SK-N-SH treated with all-trans-retinoic acid at 6 μM for 48 hours (cell line): ENCODE measurements around the gene RPL12.
A peak's percentile ranks its signal among the peaks of the same experiment; 100 is the strongest.

Experiments used
- ATAC-seq: fragments of 200-7000 bp; cut with Tn5 transposase; 3 replicates; pipeline ENCODE4 v1.9.1; 2020; ENCODE audit warnings: mild to moderate bottlenecking, moderate library complexity
- ARNTL ChIP-seq: fragments of 450-650 bp; formaldehyde crosslinking; IDR thresholded peaks from 2 replicates; pipeline ENCODE4 v1.5.0; 2020; ENCODE audit warnings: low read depth, mild to moderate bottlenecking, moderate library complexity, borderline replicate concordance
- BACH2 ChIP-seq: fragments of 250-450 bp; sonication (Bioruptor Pico); IDR thresholded peaks from 2 replicates; pipeline ENCODE4 v1.9.0; 2021; ENCODE audit warnings: mild to moderate bottlenecking, borderline replicate concordance
- CREB5 ChIP-seq: fragments of 250-450 bp; sonication (Bioruptor Pico); IDR thresholded peaks from 2 replicates; pipeline ENCODE4 v1.5.1; 2020; ENCODE audit warnings: low read depth, mild to moderate bottlenecking, moderate library complexity
- CSDC2 ChIP-seq: fragments of 250-450 bp; sonication (Bioruptor Pico); IDR thresholded peaks from 2 replicates; pipeline ENCODE4 v1.5.0; 2020; ENCODE audit warnings: mild to moderate bottlenecking, moderate library complexity
- CSRNP3 ChIP-seq: fragments of 250-450 bp; sonication (Bioruptor Pico); IDR thresholded peaks from 2 replicates; pipeline ENCODE4 v1.5.1; 2021; ENCODE audit warnings: mild to moderate bottlenecking, moderate library complexity
- ESRRG ChIP-seq: fragments of 250-450 bp; sonication (Bioruptor Pico); IDR thresholded peaks from 2 replicates; pipeline ENCODE4 v1.6.1; 2021; ENCODE audit warnings: mild to moderate bottlenecking
- GLIS3 ChIP-seq: fragments of 250-450 bp; sonication (Bioruptor Pico); IDR thresholded peaks from 2 replicates; pipeline ENCODE4 v1.5.0; 2020; ENCODE audit warnings: mild to moderate bottlenecking, moderate library complexity
- ISL1 ChIP-seq: fragments of 250-450 bp; sonication (Bioruptor Pico); IDR thresholded peaks from 2 replicates; pipeline ENCODE4 v2.1.2; 2022; ENCODE audit warnings: mild to moderate bottlenecking, moderate library complexity
- PATZ1 ChIP-seq: fragments of 250-450 bp; sonication (Bioruptor Pico); IDR thresholded peaks from 2 replicates; pipeline ENCODE4 v1.8.0; 2020; ENCODE audit warnings: mild to moderate bottlenecking, moderate library complexity, borderline replicate concordance
- POU6F1 ChIP-seq: fragments of 250-450 bp; sonication (Bioruptor Pico); IDR thresholded peaks from 2 replicates; pipeline ENCODE4 v1.8.0; 2021; ENCODE audit warnings: low read depth, mild to moderate bottlenecking, moderate library complexity, borderline replicate concordance
- PPARA ChIP-seq: fragments of 250-450 bp; sonication (Bioruptor Pico); IDR thresholded peaks from 2 replicates; pipeline ENCODE4 v1.5.0; 2020; ENCODE audit warnings: mild to moderate bottlenecking, borderline replicate concordance
- SNAI2 ChIP-seq: fragments of 250-450 bp; sonication (Bioruptor Pico); IDR thresholded peaks from 2 replicates; pipeline ENCODE4 v1.5.0; 2020; ENCODE audit warnings: mild to moderate bottlenecking, moderate library complexity
- TCF4 ChIP-seq: fragments of 250-450 bp; sonication (Bioruptor Pico); IDR thresholded peaks from 2 replicates; pipeline ENCODE4 v1.8.0; 2021; ENCODE audit warnings: mild to moderate bottlenecking, moderate library complexity, borderline replicate concordance
- TOX ChIP-seq: fragments of 250-450 bp; sonication (Bioruptor Pico); IDR thresholded peaks from 2 replicates; pipeline ENCODE4 v1.8.0; 2021; ENCODE audit warnings: mild to moderate bottlenecking, moderate library complexity, borderline replicate concordance
- TSHZ2 ChIP-seq: fragments of 250-450 bp; sonication (Bioruptor Pico); IDR thresholded peaks from 2 replicates; pipeline ENCODE4 v1.5.0; 2020; ENCODE audit warnings: mild to moderate bottlenecking, moderate library complexity
- ZC3H10 ChIP-seq: fragments of 250-450 bp; sonication (Bioruptor Pico); IDR thresholded peaks from 2 replicates; pipeline ENCODE4 v1.5.1; 2021; ENCODE audit warnings: mild to moderate bottlenecking, moderate library complexity
- ZFP3 ChIP-seq: fragments of 250-450 bp; sonication (Bioruptor Pico); IDR thresholded peaks from 2 replicates; pipeline ENCODE4 v1.5.0; 2020; ENCODE audit warnings: mild to moderate bottlenecking, moderate library complexity
- ZFP30 ChIP-seq: fragments of 450-650 bp; formaldehyde crosslinking; IDR thresholded peaks from 2 replicates; pipeline ENCODE4 v1.5.0; 2022; ENCODE audit warnings: mild to moderate bottlenecking, moderate library complexity
- ZNF565 ChIP-seq: fragments of 450-650 bp; formaldehyde crosslinking; conservative IDR thresholded peaks from 2 replicates; pipeline ENCODE4 v1.5.0; 2020; ENCODE audit warnings: low read depth, mild to moderate bottlenecking, moderate library complexity
- ZNF70 ChIP-seq: fragments of 450-650 bp; formaldehyde crosslinking; IDR thresholded peaks from 2 replicates; pipeline ENCODE4 v1.5.0; 2020; ENCODE audit warnings: mild to moderate bottlenecking, moderate library complexity
- ZNF8 ChIP-seq: fragments of 450-650 bp; formaldehyde crosslinking; IDR thresholded peaks from 2 replicates; pipeline ENCODE4 v1.5.0; 2020; ENCODE audit warnings: mild to moderate bottlenecking, moderate library complexity

RPL12 gene

GRCh38 chr9:127418037-127418471 is 33.2 kb downstream of the RPL12 start (continued):
- no peak for TF ChIP-seq CSDC2 (CRISPR knock-in tag)
- no peak for TF ChIP-seq ISL1 (CRISPR knock-in tag)
- TF ChIP-seq ZNF565 = no peak
- TF ChIP-seq ZNF8 = no peak
- no peak for TF ChIP-seq ZFP30 (CRISPR knock-in tag)

GRCh38 chr9:127417131-127418036 is 33.8 kb downstream of the RPL12 start:
- TF ChIP-seq SNAI2 (CRISPR knock-in tag) (no peak), ZC3H10 (CRISPR knock-in tag) (no peak), ZNF70 (CRISPR knock-in tag) (no peak), ISL1 (CRISPR knock-in tag) (no peak)
- peak; percentile 36; the same call in 2 of the 3 replicates for ATAC-seq

- ATAC-seq = no peak
- TF ChIP-seq ZNF8 (no peak), PATZ1 (no peak), POU6F1 (CRISPR knock-in tag) (no peak), CSRNP3 (CRISPR knock-in tag) (no peak), GLIS3 (CRISPR knock-in tag) (no peak), TOX (CRISPR knock-in tag) (no peak), PPARA (CRISPR knock-in tag) (no peak), ZFP3 (CRISPR knock-in tag) (no peak), BACH2 (CRISPR knock-in tag) (no peak), ZNF70 (CRISPR knock-in tag) (no peak), ZC3H10 (CRISPR knock-in tag) (no peak), ARNTL (CRISPR knock-in tag) (no peak), TCF4 (CRISPR knock-in tag) (no peak), SNAI2 (CRISPR knock-in tag) (no peak), TSHZ2 (CRISPR knock-in tag) (no peak)
Measured at GRCh38 chr9:127415657-127416056, 35.5 kb downstream of the RPL12 start.

GRCh38 chr9:127415141-127415540 is 36.1 kb downstream of the RPL12 start:
- no peak for ATAC-seq
- TF ChIP-seq TOX (CRISPR knock-in tag) (no peak), TCF4 (CRISPR knock-in tag) (no peak), PPARA (CRISPR knock-in tag) (no peak), GLIS3 (CRISPR knock-in tag) (no peak), TSHZ2 (CRISPR knock-in tag) (no peak), ZNF565 (no peak), ESRRG (no peak), ZFP3 (CRISPR knock-in tag) (no peak), ISL1 (CRISPR knock-in tag) (no peak), CREB5 (no peak)
